Mucosa of descending colon (tissue), 3 donors: ENCODE measurements around the gene STARD9. TPM values are rescaled to one million over a fixed set of nuclear protein-coding genes. Genes with fewer than 3 reads are reported as not detected.
"Not testable (repeated sequence)": the region's sequence is repeated elsewhere in the genome, so short reads cannot be mapped to it uniquely, and the experiment has no call there.

ENCODE experiments used
- ATAC-seq: fragments of 200-7000 bp; cut with Tn5 transposase; one replicate; pipeline ENCODE4 v1.9.1; 2020; ENCODE audit warnings: mild to moderate bottlenecking, moderate library complexity
- DNase-seq, 3 donors: peaks; one replicate each; pipeline ENCODE4 v3.0.0-alpha.2; 2020
- H3K36me3 ChIP-seq: fragments of 200-600 bp; one replicate; pipeline ENCODE4 v1.8.0; 2021; ENCODE audit warnings: low read depth, mild to moderate bottlenecking
- H3K4me1 ChIP-seq: fragments of 200-600 bp; one replicate; pipeline ENCODE4 v1.8.0; 2021; ENCODE audit warnings: low read depth, mild to moderate bottlenecking
- H3K4me3 ChIP-seq: fragments of 200-600 bp; one replicate; pipeline ENCODE4 v1.8.0; 2021; ENCODE audit warnings: mild to moderate bottlenecking
- H3K9me3 ChIP-seq: fragments of 200-600 bp; one replicate; pipeline ENCODE4 v1.8.0; 2021; ENCODE audit warnings: mild to moderate bottlenecking
- intact Hi-C, 2 donors: fragments of 100-400 bp; cut with DNase I in 1 of 2; cut with micrococcal nuclease in 1 of 2; formaldehyde crosslinking; loops; one replicate each; pipeline versions ENCODE4 v1.11.0 to v1.11.1; 2022; cut with DNase I, micrococcal nuclease
- total RNA-seq, 3 donors: library from RNA; stranded (reverse); fragmentation: NEBNext Ultra II Directional in 2 of 3; extraction: Animal tissue kit (Norgen Biotek cat#: 25700) in 2 of 3; gene quantifications; one replicate each; pipeline versions ENCODE4 v1.2.1 to v1.2.4, GENCODE V29; 2021 to 2023
- donor health status: DM: no; HTN: no; CAD: no; lungs with moderate emphysema.
- donor health status: DM: no; HTN: no; CAD: no.
- donor health status: DM: no; HTN: yes; CAD: no.

STARD9 gene
- total RNA-seq, 3 donors from 2014 or later: 6.1 to 42.8 (median 8.5) TPM

GRCh38 chr15:42766109-42766508 is 190.7 kb downstream of the STARD9 start:
- intact Hi-C loops, H3K4me1 ChIP-seq, ATAC-seq, H3K36me3 ChIP-seq, H3K4me3 ChIP-seq, DNase-seq: not testable (repeated sequence)
- peaks cover 11% of the 10 kb centered on the region for H3K9me3 ChIP-seq

Other genes starting within 250 kb of the STARD9 start
- gene CAPN3, start 216.1 kb upstream of the STARD9 start, total RNA-seq: 10 to 100 TPM; 11.6 to 21.5 (median 16.1) TPM
- gene ZNF106, start 84.5 kb upstream of the STARD9 start, total RNA-seq: 10 to 100 TPM; 40.0 to 94.9 (median 45.8) TPM
- 10 to 100 TPM; 65.3 to 97.9 (median 90.3) TPM for gene SNAP23, start 80.0 kb upstream of the STARD9 start, total RNA-seq
- 10 to 100 TPM; 24.1 to 30.9 (median 26.6) TPM for gene LRRC57, start 26.8 kb upstream of the STARD9 start, total RNA-seq
- gene HAUS2, start 26.8 kb upstream of the STARD9 start, total RNA-seq: 10 to 100 TPM; 11.7 to 16.5 (median 13.4) TPM
- 10 to 100 TPM in 2 of 3 donors, 1 to 10 TPM in 1; 9.2 to 22.5 (median 11.7) TPM for gene CDAN1, start 161.5 kb downstream of the STARD9 start, total RNA-seq